ENCODE measurements around the gene SPOP.

The SPOP gene

GRCh38 chr17:49634485-49634860 lies 43.4 kb downstream of the SPOP start:
- peaks cover 4% of the 10 kb centered on the region for H3K4me1 ChIP-seq (ENCODE audit: control insufficient read depth, insufficient read depth, low read depth, low read length)
- H3K9me3 ChIP-seq (ENCODE audit: control insufficient read depth, low read length): peaks cover 5% of the 10 kb centered on the region
- H4K8ac ChIP-seq (ENCODE audit: low read length): no peak overlapping the region
- no peak overlapping the region for H3K4me2 ChIP-seq (ENCODE audit: low read length, poor library complexity, severe bottlenecking)
- peaks cover 14% of the 10 kb centered on the region for H3K79me1 ChIP-seq (replicated peaks; ENCODE audit: low read length, poor library complexity, severe bottlenecking)
- H2AK5ac ChIP-seq (ENCODE audit: low read length, severe bottlenecking): no peak overlapping the region
- no CpG with 5 or more reads among the region's 1 CpG for WGBS
- peaks cover 0 to 9% of the 10 kb centered on the region in 2 experiments for H3K36me3 ChIP-seq (ENCODE audit: control insufficient read depth in 1 of 2, insufficient read depth in 2 of 2, low read depth in 1 of 2, low read length in 2 of 2)
- peak overlapping the region; percentile 23 for H3K9ac ChIP-seq (ENCODE audit: low read length)
- no peak overlapping the region for H3K27ac ChIP-seq (ENCODE audit: low read length, poor library complexity, severe bottlenecking)
- H2BK120ac ChIP-seq (ENCODE audit: low read depth, low read length): no peak overlapping the region
- H3K4ac ChIP-seq (ENCODE audit: low read depth in 1 of 2, low read length in 2 of 2): no peak overlapping the region
- H2BK5ac ChIP-seq (ENCODE audit: low read depth, low read length, poor library complexity, severe bottlenecking): no peak overlapping the region
- H2BK12ac ChIP-seq (ENCODE audit: low read length in 2 of 2): no peak overlapping the region
- H3K27me3 ChIP-seq (ENCODE audit: control insufficient read depth in 1 of 2, insufficient read depth in 1 of 2, low read length in 2 of 2): no peaks in the 10 kb centered on the region
- DNase-seq: no peak
- H3K14ac ChIP-seq (ENCODE audit: low read length in 2 of 2): no peak overlapping the region
- no peak overlapping the region for H3K23ac ChIP-seq (ENCODE audit: low read length in 2 of 2)
- no peak overlapping the region for H3K18ac ChIP-seq (ENCODE audit: low read depth in 1 of 2, low read length in 2 of 2)
- H4K91ac ChIP-seq (ENCODE audit: low read length): no peak overlapping the region
- no peak overlapping the region for H2AFZ ChIP-seq (ENCODE audit: low read depth, low read length)
- H2BK15ac ChIP-seq (ENCODE audit: low read depth, poor library complexity, severe bottlenecking): no peak overlapping the region
- no peak overlapping the region for H3K4me3 ChIP-seq (ENCODE audit: insufficient read depth in 1 of 2, low read depth in 1 of 2, low read length in 2 of 2)

- Histone ChIP-seq H3K4me3 (ENCODE audit: insufficient read depth in 1 of 2, low read depth in 1 of 2, low read length in 2 of 2) (peak overlapping the region in 1 of 2 experiments; percentile 32), H3K9me3 (ENCODE audit: control insufficient read depth, low read length) (no peaks in the 10 kb centered on the region), H3K36me3 (ENCODE audit: control insufficient read depth in 1 of 2, insufficient read depth in 2 of 2, low read depth in 1 of 2, low read length in 2 of 2) (peaks cover 0 to 4% of the 10 kb centered on the region in 2 experiments), H3K4me2 (ENCODE audit: low read length, poor library complexity, severe bottlenecking) (no peak overlapping the region), H2BK5ac (ENCODE audit: low read depth, low read length, poor library complexity, severe bottlenecking) (no peak overlapping the region), H3K23ac (ENCODE audit: low read length in 2 of 2) (no peak overlapping the region), H3K18ac (ENCODE audit: low read depth in 1 of 2, low read length in 2 of 2) (no peak overlapping the region), H2BK12ac (ENCODE audit: low read length in 2 of 2) (no peak overlapping the region), H3K27me3 (ENCODE audit: control insufficient read depth in 1 of 2, insufficient read depth in 1 of 2, low read length in 2 of 2) (no peaks in the 10 kb centered on the region), H3K4me1 (ENCODE audit: control insufficient read depth, insufficient read depth, low read depth, low read length) (peaks cover 4% of the 10 kb centered on the region), H2BK15ac (ENCODE audit: low read depth, poor library complexity, severe bottlenecking) (no peak overlapping the region), H3K79me1 (replicated peaks; ENCODE audit: low read length, poor library complexity, severe bottlenecking) (peaks cover 15% of the 10 kb centered on the region), H2AFZ (ENCODE audit: low read depth, low read length) (no peak overlapping the region), H4K8ac (ENCODE audit: low read length) (no peak overlapping the region), H4K91ac (ENCODE audit: low read length) (no peak overlapping the region), H2AK5ac (ENCODE audit: low read length, severe bottlenecking) (no peak overlapping the region), H3K9ac (ENCODE audit: low read length) (peak overlapping the region; percentile 17), H3K4ac (ENCODE audit: low read depth in 1 of 2, low read length in 2 of 2) (no peak overlapping the region), H3K27ac (ENCODE audit: low read length, poor library complexity, severe bottlenecking) (no peak overlapping the region), H3K14ac (ENCODE audit: low read length in 2 of 2) (no peak overlapping the region), H2BK120ac (ENCODE audit: low read depth, low read length) (no peak overlapping the region)
- DNase-seq: no peak
- WGBS: 92% methylated on average over 3 of the region's 4 CpGs
Observed at GRCh38 chr17:49633762-49634484, 44.0 kb downstream of the SPOP start.

GRCh38 chr17:49633250-49633649 lies 44.6 kb downstream of the SPOP start:
- Histone ChIP-seq H3K14ac (ENCODE audit: low read length in 2 of 2) (no peak overlapping the region), H3K4me3 (ENCODE audit: insufficient read depth in 1 of 2, low read depth in 1 of 2, low read length in 2 of 2) (no peak overlapping the region), H2AK5ac (ENCODE audit: low read length, severe bottlenecking) (no peak overlapping the region), H3K4me2 (ENCODE audit: low read length, poor library complexity, severe bottlenecking) (no peak overlapping the region), H3K27ac (ENCODE audit: low read length, poor library complexity, severe bottlenecking) (no peak overlapping the region), H2BK5ac (ENCODE audit: low read depth, low read length, poor library complexity, severe bottlenecking) (no peak overlapping the region), H3K4ac (ENCODE audit: low read depth in 1 of 2, low read length in 2 of 2) (no peak overlapping the region), H2BK15ac (ENCODE audit: low read depth, poor library complexity, severe bottlenecking) (no peak overlapping the region), H4K8ac (ENCODE audit: low read length) (no peak overlapping the region), H2BK120ac (ENCODE audit: low read depth, low read length) (no peak overlapping the region), H3K23ac (ENCODE audit: low read length in 2 of 2) (no peak overlapping the region), H3K9ac (ENCODE audit: low read length) (peak overlapping the region; percentile 17), H3K18ac (ENCODE audit: low read depth in 1 of 2, low read length in 2 of 2) (no peak overlapping the region), H4K91ac (ENCODE audit: low read length) (no peak overlapping the region), H3K36me3 (ENCODE audit: control insufficient read depth in 1 of 2, insufficient read depth in 2 of 2, low read depth in 1 of 2, low read length in 2 of 2) (no peaks in the 10 kb centered on the region), H3K4me1 (ENCODE audit: control insufficient read depth, insufficient read depth, low read depth, low read length) (peaks cover 5% of the 10 kb centered on the region), H3K79me1 (replicated peaks; ENCODE audit: low read length, poor library complexity, severe bottlenecking) (peaks cover 16% of the 10 kb centered on the region), H2BK12ac (ENCODE audit: low read length in 2 of 2) (no peak overlapping the region), H2AFZ (ENCODE audit: low read depth, low read length) (no peak overlapping the region), H3K9me3 (ENCODE audit: control insufficient read depth, low read length) (no peaks in the 10 kb centered on the region), H3K27me3 (ENCODE audit: control insufficient read depth in 1 of 2, insufficient read depth in 1 of 2, low read length in 2 of 2) (no peaks in the 10 kb centered on the region)
- WGBS: 69% methylated on average over 2 of the region's 2 CpGs
- no peak for DNase-seq

GRCh38 chr17:49632201-49632600 lies 45.7 kb downstream of the SPOP start:
- Histone ChIP-seq H4K91ac (ENCODE audit: low read length) (no peak overlapping the region), H2AK5ac (ENCODE audit: low read length, severe bottlenecking) (no peak overlapping the region), H3K4me1 (ENCODE audit: control insufficient read depth, insufficient read depth, low read depth, low read length) (peaks cover 3% of the 10 kb centered on the region), H3K36me3 (ENCODE audit: control insufficient read depth in 1 of 2, insufficient read depth in 2 of 2, low read depth in 1 of 2, low read length in 2 of 2) (no peaks in the 10 kb centered on the region), H3K27ac (ENCODE audit: low read length, poor library complexity, severe bottlenecking) (no peak overlapping the region), H3K27me3 (ENCODE audit: control insufficient read depth in 1 of 2, insufficient read depth in 1 of 2, low read length in 2 of 2) (no peaks in the 10 kb centered on the region), H2BK5ac (ENCODE audit: low read depth, low read length, poor library complexity, severe bottlenecking) (no peak overlapping the region), H2BK15ac (ENCODE audit: low read depth, poor library complexity, severe bottlenecking) (no peak overlapping the region), H2BK12ac (ENCODE audit: low read length in 2 of 2) (no peak overlapping the region), H3K9me3 (ENCODE audit: control insufficient read depth, low read length) (no peaks in the 10 kb centered on the region), H4K8ac (ENCODE audit: low read length) (no peak overlapping the region), H3K4me3 (ENCODE audit: insufficient read depth in 1 of 2, low read depth in 1 of 2, low read length in 2 of 2) (no peak overlapping the region), H2BK120ac (ENCODE audit: low read depth, low read length) (no peak overlapping the region), H2AFZ (ENCODE audit: low read depth, low read length) (no peak overlapping the region), H3K9ac (ENCODE audit: low read length) (no peak overlapping the region), H3K4ac (ENCODE audit: low read depth in 1 of 2, low read length in 2 of 2) (no peak overlapping the region), H3K18ac (ENCODE audit: low read depth in 1 of 2, low read length in 2 of 2) (no peak overlapping the region), H3K4me2 (ENCODE audit: low read length, poor library complexity, severe bottlenecking) (no peak overlapping the region), H3K79me1 (replicated peaks; ENCODE audit: low read length, poor library complexity, severe bottlenecking) (peaks cover 16% of the 10 kb centered on the region), H3K14ac (ENCODE audit: low read length in 2 of 2) (no peak overlapping the region), H3K23ac (ENCODE audit: low read length in 2 of 2) (no peak overlapping the region)
- 100% methylated on average over 1 of the region's 4 CpGs for WGBS
- no peak for DNase-seq
